Activated CD4-positive, alpha-beta T cell treated with anti-CD3 and anti-CD28 coated beads, Interleukin-2, amount 50 U/mL, for 4 hours (primary cell): ENCODE results near the gene MED12L.

ENCODE experiments used
- DNase-seq, 2 experiments: peaks; one replicate each; pipeline ENCODE4 v3.0.0-alpha.2; 2020

The MED12L gene

GRCh38 chr3:151477591-151478334, 392.3 kb downstream of the MED12L start:
- no peak for DNase-seq

GRCh38 chr3:151478335-151478697, 392.9 kb downstream of the MED12L start:
- DNase-seq: no peak

- no peak for DNase-seq
Measured at GRCh38 chr3:151479452-151479851, 394.0 kb downstream of the MED12L start.

GRCh38 chr3:151480492-151480891, 395.0 kb downstream of the MED12L start:
- no peak for DNase-seq

- DNase-seq: no peak
Measured at GRCh38 chr3:151483488-151483887, 398.0 kb downstream of the MED12L start.

- no peak for DNase-seq
Measured at GRCh38 chr3:151483961-151484520, 398.6 kb downstream of the MED12L start.
